Panc1 (cell line): ENCODE data around the gene BMPR2. TPM values are rescaled to one million over a fixed set of nuclear protein-coding genes. Genes with fewer than 3 reads are reported as not detected.
A peak's percentile ranks its signal among the peaks of the same experiment; 100 is the strongest.

Experiments used
- ATAC-seq: fragments of 200-7000 bp; cut with Tn5 transposase; 2 replicates; pipeline ENCODE4 v1.9.1; 2020; ENCODE audit warnings: mild to moderate bottlenecking, moderate library complexity
- BruUV-seq: library from RNA; stranded (reverse); fragments of 400-500 nt; replicated peaks from 2 replicates; lab custom pipeline; 2021; lab: Mats Ljungman, UMichigan
- CTCF ChIA-PET: fragments of 300-600 bp; sonication (Branson Sonifier 250); formaldehyde crosslinking; loops from one replicate; lab custom pipeline; 2022; ENCODE audit warnings: antibody characterized with exemption; lab: Charles Lee
- POLR2A ChIA-PET: fragments of 300-600 bp; sonication (Branson Sonifier 250); formaldehyde crosslinking; loops from one replicate; lab custom pipeline; 2022; ENCODE audit warnings: antibody characterized with exemption; lab: Charles Lee
- DNase-seq: peaks from one replicate; pipeline ENCODE4 v3.0.0-alpha.2; 2010; ENCODE audit warnings: low read depth, low spot score
- H3K27ac ChIP-seq: 2 replicates; pipeline ENCODE4 v1.5.1; 2011; ENCODE audit warnings: mild to moderate bottlenecking, low read length, inconsistent platforms
- H3K27me3 ChIP-seq: fragments of 200-500 bp; sonication (Bioruptor generic); 2 replicates; pipeline ENCODE4 v1.6.0; 2014; ENCODE audit warnings: low read length, inconsistent platforms; ENCODE audit not compliant: control insufficient read depth, insufficient read depth
- H3K36me3 ChIP-seq: fragments of 200-500 bp; sonication (Bioruptor generic); 2 replicates; pipeline ENCODE4 v1.5.1; 2014; ENCODE audit warnings: inconsistent platforms, mild to moderate bottlenecking, low read length, moderate library complexity; ENCODE audit not compliant: control insufficient read depth, insufficient read depth
- H3K4me1 ChIP-seq: 2 replicates; pipeline ENCODE4 v1.5.1; 2011; ENCODE audit warnings: inconsistent platforms, mild to moderate bottlenecking, low read length, moderate library complexity; ENCODE audit not compliant: control insufficient read depth, insufficient read depth
- H3K4me3 ChIP-seq, 2 experiments: 2 replicates each; pipeline ENCODE4 v1.5.1; 2011 to 2012; ENCODE audit warnings: low read depth in 2 of 2, low read length in 2 of 2, mild to moderate bottlenecking in 2 of 2, inconsistent platforms in 1 of 2, moderate library complexity in 1 of 2
- H3K9me3 ChIP-seq: fragments of 200-500 bp; sonication (Bioruptor generic); 2 replicates; pipeline ENCODE4 v1.5.1; 2014; ENCODE audit warnings: low read depth, mild to moderate bottlenecking, inconsistent platforms, low read length, moderate library complexity; ENCODE audit not compliant: control insufficient read depth, insufficient read depth
- POLR2AphosphoS5 ChIP-seq: IDR thresholded peaks from 2 replicates; pipeline ENCODE4 v1.6.1; 2012; ENCODE audit warnings: mild to moderate bottlenecking, low read depth, low read length, moderate library complexity
- REST ChIP-seq, 2 experiments: IDR thresholded peaks; 2 replicates each; pipeline ENCODE4 v1.6.1; 2011 to 2012; ENCODE audit warnings: low read depth in 2 of 2, control low read depth in 1 of 2, low read length in 1 of 2, mild to moderate bottlenecking in 1 of 2, moderate library complexity in 1 of 2; ENCODE audit not compliant: insufficient read depth in 1 of 2
- SIN3A ChIP-seq: IDR thresholded peaks from 2 replicates; pipeline ENCODE4 v1.6.1; 2012; ENCODE audit warnings: low read depth, mild to moderate bottlenecking, low read length, moderate library complexity, borderline replicate concordance; ENCODE audit not compliant: insufficient read depth
- TCF7L2 ChIP-seq: IDR thresholded peaks from 2 replicates; pipeline ENCODE4 v1.6.1; 2011; ENCODE audit warnings: mild to moderate bottlenecking, low read depth, low read length, inconsistent platforms
- in situ Hi-C: cut with HindIII; loops from 2 replicates; pipeline ENCODE4 v1.10.0; 2016; ENCODE audit warnings: low sequenced_read_pairs, low pct_unique_long_range_greater_than_20kb
- intact Hi-C: fragments of 100-400 bp; cut with micrococcal nuclease; formaldehyde crosslinking; loops from one replicate; pipeline ENCODE4 v1.10.0; 2022; ENCODE audit not compliant: unreplicated experiment
- total RNA-seq: library from RNA; stranded (reverse); gene quantifications from one replicate; pipeline ENCODE4 v1.2.1, GENCODE V29; 2021; ENCODE audit not compliant: unreplicated experiment
- TF ChIP-seq, protein P1 (sequence below): fragments of 450-650 bp; IDR thresholded peaks from 2 replicates; pipeline ENCODE4 v1.5.1; 2017; ENCODE audit warnings: mild to moderate bottlenecking

The BMPR2 gene
- total RNA-seq, 1 experiment from 2014 or later, result 65.2 TPM

DNA sequence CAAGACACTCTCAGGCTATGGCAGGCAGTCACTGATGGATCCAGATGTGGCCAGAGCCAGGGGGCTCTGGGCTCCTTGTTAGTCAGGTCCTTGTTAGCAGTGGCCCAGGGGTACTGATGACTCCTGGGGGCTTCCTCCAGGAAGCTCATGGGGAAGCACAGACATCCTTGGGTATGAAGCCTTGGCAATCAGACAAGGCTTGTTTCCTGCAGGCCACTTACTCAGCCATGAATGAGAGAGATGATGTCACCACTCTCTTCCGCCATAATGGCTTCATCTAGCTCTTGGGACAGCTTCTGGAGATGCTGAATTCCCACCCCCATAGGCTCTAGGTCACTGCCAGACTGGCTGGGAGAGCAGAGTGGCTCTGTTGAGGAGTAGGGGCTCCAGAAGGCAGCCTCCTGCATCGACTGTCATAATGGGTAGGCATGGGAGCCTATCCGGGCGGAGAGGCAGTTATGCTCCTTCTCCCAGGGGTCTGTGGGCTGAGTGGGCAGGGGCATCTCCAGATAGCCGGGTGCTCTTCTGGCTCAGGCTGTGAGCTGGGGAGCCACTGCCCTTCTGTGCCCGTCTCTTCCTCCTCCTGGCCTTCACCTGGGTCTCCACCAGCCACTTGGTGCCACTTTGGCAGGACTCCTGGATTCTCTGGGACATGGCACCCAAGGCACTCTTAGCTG lies 40.2 kb upstream of the BMPR2 start:
- Histone ChIP-seq H3K4me3 (no peak overlapping the region), H3K9me3 (no peaks in the 10 kb centered on the region), H3K27ac (no peak overlapping the region), H3K36me3 (no peaks in the 10 kb centered on the region), H3K27me3 (no peaks in the 10 kb centered on the region), H3K4me1 (peaks cover 21% of the 10 kb centered on the region)
- DNase-seq, result no peak
- TF ChIP-seq SIN3A, result no peak
- TF ChIP-seq POLR2AphosphoS5, result no peak
- POLR2A ChIA-PET, result no interaction called here
- BruUV-seq, result no TSS peak
- CTCF ChIA-PET, result no interaction called here
- in situ Hi-C loops (no loop called here), intact Hi-C loops (no loop called here)
- no peak for ATAC-seq

DNA sequence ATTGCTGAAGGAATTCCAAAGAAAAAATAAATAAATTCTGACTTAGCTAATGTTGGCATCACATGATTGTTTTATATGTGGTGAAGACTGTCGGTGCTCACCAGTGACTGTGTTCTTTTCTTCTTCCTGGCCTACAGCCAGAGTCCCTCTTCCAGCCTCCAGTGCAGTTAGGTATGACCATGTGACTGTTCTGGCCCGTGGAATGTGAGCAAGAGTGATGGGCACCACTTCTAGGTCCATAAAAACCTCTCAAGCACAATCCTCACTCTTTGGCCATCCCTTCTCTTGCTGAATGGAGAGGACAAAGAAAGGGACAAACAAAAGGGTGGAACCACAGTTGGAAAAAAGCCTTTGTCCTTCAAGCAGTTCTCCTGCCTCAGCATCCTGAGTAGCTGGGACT lies 39.0 kb upstream of the BMPR2 start:
- Histone ChIP-seq H3K4me3 (no peak overlapping the region), H3K4me1 (peaks cover 21% of the 10 kb centered on the region), H3K27ac (peak overlapping the region; percentile 34; the same call in 1 of the 2 replicates), H3K9me3 (no peaks in the 10 kb centered on the region), H3K27me3 (no peaks in the 10 kb centered on the region), H3K36me3 (no peaks in the 10 kb centered on the region)
- intact Hi-C loops (no loop called here), in situ Hi-C loops (no loop called here)
- ATAC-seq (no peak), DNase-seq (no peak)
- POLR2A ChIA-PET, result no interaction called here
- no TSS peak for BruUV-seq
- CTCF ChIA-PET, result no interaction called here
- TF ChIP-seq SIN3A (no peak), POLR2AphosphoS5 (no peak), TCF7L2 (no peak), REST (IDR thresholded peaks at IDR 0.05; ENCODE audit: insufficient read depth in 1 of 2, low read depth in 2 of 2, low read length in 1 of 2) (no peak)
- TF ChIP-seq, protein P1, sequence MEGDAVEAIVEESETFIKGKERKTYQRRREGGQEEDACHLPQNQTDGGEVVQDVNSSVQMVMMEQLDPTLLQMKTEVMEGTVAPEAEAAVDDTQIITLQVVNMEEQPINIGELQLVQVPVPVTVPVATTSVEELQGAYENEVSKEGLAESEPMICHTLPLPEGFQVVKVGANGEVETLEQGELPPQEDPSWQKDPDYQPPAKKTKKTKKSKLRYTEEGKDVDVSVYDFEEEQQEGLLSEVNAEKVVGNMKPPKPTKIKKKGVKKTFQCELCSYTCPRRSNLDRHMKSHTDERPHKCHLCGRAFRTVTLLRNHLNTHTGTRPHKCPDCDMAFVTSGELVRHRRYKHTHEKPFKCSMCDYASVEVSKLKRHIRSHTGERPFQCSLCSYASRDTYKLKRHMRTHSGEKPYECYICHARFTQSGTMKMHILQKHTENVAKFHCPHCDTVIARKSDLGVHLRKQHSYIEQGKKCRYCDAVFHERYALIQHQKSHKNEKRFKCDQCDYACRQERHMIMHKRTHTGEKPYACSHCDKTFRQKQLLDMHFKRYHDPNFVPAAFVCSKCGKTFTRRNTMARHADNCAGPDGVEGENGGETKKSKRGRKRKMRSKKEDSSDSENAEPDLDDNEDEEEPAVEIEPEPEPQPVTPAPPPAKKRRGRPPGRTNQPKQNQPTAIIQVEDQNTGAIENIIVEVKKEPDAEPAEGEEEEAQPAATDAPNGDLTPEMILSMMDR, result no peak

DNA sequence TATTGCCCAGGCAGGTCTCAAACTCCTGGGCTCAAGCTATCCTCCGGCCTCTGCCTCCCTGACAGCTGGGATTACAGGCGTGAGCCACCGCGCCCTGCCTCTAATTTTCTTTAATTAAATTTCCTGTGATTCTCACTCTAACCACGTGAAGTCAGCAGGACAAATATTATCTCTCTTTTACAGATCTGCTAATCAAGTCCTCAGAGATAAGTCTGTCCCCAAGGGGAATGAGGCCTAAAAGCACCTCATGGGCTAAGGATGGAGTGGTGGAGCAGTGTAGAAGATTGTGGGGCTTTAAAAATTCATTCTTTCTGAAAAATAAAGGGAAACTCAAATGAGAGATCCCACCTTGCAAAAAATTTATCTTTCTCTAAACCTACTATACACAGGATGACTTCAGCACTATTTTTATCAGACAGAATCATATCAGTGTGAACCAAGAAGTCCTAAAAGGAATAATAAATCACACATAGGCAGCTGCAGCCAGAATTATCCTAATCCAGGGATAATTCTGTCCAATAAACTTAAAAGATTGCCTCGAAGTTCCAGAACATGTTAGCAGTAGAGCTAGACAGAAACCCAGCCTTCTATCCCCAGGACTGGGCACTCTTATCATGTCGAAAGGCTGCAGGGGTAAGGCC lies 38.3 kb upstream of the BMPR2 start:
- TF ChIP-seq, protein P1, result no peak
- TF ChIP-seq POLR2AphosphoS5, result no peak
- no peak for TF ChIP-seq SIN3A
- no peak for TF ChIP-seq TCF7L2
- no peak for TF ChIP-seq REST (IDR thresholded peaks at IDR 0.05; ENCODE audit: insufficient read depth in 1 of 2, low read depth in 2 of 2, low read length in 1 of 2)
- in situ Hi-C loops (no loop called here), intact Hi-C loops (no loop called here)
- CTCF ChIA-PET, result no interaction called here
- POLR2A ChIA-PET, result no interaction called here
- Histone ChIP-seq H3K4me3 (no peak overlapping the region), H3K36me3 (no peaks in the 10 kb centered on the region), H3K9me3 (no peaks in the 10 kb centered on the region), H3K27me3 (no peaks in the 10 kb centered on the region), H3K4me1 (peaks cover 21% of the 10 kb centered on the region), H3K27ac (peak overlapping the region; percentile 44; the same call in 1 of the 2 replicates)
- DNase-seq, result no peak
- ATAC-seq, result no peak
- no TSS peak for BruUV-seq
